MM.1S (cell line): Measurements from ENCODE around the gene FARP1.

Experiments used
- EZH2 ChIP-seq: fragments of 300-600 bp; sonication (generic); optimal IDR thresholded peaks from 2 replicates; pipeline ENCODE3; 2017; ENCODE audit warnings: low read depth, mild to moderate bottlenecking, antibody characterized with exemption, low read length, mixed read lengths
- EZH2phosphoT487 ChIP-seq: fragments of 300-600 bp; sonication (generic); IDR thresholded peaks from 2 replicates; pipeline ENCODE4 v1.6.1; 2018; ENCODE audit warnings: antibody characterized with exemption, low read length
- TF ChIP-seq, protein P1 (sequence below): fragments of 300-600 bp; sonication (generic); IDR thresholded peaks from 2 replicates; pipeline ENCODE4 v1.5.1; 2016; ENCODE audit warnings: antibody characterized with exemption, low read length, mixed read lengths

DNA sequence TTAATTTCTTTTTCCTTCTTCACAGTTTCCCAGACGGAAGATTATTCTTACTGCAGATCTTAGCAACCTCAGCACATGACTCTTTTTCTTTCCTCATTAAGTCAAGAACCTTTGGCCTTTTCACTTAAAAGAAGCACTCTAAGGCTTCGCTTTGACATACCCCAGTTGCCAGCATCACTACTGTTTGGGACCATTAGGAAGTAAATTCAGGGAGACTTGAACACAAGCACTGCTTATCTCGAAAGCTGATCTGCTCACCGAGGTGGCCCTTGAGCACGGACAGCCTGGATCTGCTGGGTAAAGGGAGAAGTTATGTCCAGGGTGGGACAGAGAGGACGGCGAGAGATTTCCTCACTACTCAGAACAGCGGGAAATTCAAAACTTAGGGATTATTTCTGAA, 185.6 kb downstream of the FARP1 start:
- TF ChIP-seq, protein P1, sequence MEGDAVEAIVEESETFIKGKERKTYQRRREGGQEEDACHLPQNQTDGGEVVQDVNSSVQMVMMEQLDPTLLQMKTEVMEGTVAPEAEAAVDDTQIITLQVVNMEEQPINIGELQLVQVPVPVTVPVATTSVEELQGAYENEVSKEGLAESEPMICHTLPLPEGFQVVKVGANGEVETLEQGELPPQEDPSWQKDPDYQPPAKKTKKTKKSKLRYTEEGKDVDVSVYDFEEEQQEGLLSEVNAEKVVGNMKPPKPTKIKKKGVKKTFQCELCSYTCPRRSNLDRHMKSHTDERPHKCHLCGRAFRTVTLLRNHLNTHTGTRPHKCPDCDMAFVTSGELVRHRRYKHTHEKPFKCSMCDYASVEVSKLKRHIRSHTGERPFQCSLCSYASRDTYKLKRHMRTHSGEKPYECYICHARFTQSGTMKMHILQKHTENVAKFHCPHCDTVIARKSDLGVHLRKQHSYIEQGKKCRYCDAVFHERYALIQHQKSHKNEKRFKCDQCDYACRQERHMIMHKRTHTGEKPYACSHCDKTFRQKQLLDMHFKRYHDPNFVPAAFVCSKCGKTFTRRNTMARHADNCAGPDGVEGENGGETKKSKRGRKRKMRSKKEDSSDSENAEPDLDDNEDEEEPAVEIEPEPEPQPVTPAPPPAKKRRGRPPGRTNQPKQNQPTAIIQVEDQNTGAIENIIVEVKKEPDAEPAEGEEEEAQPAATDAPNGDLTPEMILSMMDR, result no peak
- no peak for TF ChIP-seq EZH2
- TF ChIP-seq EZH2phosphoT487, result no peak
